HUES6 (cell line): ENCODE results near the gene MPG.
A peak's percentile ranks its signal among the peaks of the same experiment; 100 is the strongest.

Source experiments
- H3K27ac ChIP-seq: 2 replicates; pipeline ENCODE4 v1.7.0; 2013; ENCODE audit warnings: low read depth, mild to moderate bottlenecking, low read length, inconsistent platforms
- H3K27me3 ChIP-seq: 2 replicates; pipeline ENCODE4 v1.6.1; 2013; ENCODE audit warnings: low read length; ENCODE audit not compliant: control insufficient read depth, insufficient read depth
- H3K36me3 ChIP-seq: 2 replicates; pipeline ENCODE4 v1.6.1; 2013; ENCODE audit warnings: low read length; ENCODE audit not compliant: control insufficient read depth, insufficient read depth
- H3K4me1 ChIP-seq: 2 replicates; pipeline ENCODE4 v1.6.1; 2013; ENCODE audit warnings: low read length; ENCODE audit not compliant: control insufficient read depth, insufficient read depth
- H3K4me3 ChIP-seq: 2 replicates; pipeline ENCODE4 v1.5.1; 2013; ENCODE audit warnings: low read depth, low read length
- H3K9ac ChIP-seq: one replicate; pipeline ENCODE4 v1.6.1; 2013; ENCODE audit warnings: mild to moderate bottlenecking, low read length
- H3K9me3 ChIP-seq: 2 replicates; pipeline ENCODE4 v1.6.1; 2013; ENCODE audit warnings: low read depth, low read length; ENCODE audit not compliant: control insufficient read depth, insufficient read depth

Gene MPG

DNA sequence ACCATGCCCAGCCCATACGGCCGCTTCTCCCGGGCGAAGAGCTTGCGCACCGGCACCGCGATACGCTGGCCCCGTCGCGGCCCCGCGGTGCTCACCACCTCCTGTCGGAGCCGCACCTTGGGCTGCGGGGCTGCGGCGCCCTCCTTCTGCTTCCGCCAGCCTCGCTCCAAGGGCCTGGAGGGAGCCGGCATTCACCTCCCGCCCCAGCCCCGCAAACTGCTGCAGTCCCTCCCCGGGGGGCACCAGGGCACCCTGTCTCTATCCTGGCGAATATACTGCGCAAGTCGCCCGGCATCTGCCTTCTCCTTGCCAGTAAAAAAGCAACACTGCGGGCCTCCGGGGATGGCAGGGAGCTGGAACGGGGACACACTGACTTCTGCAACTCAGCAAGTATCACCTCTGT lies 16.1 kb upstream of the MPG start:
- Histone ChIP-seq H3K4me1 (peaks cover 10% of the 10 kb centered on the region; the same call in 1 of the 2 replicates), H3K27me3 (no peaks in the 10 kb centered on the region), H3K27ac (no peak overlapping the region), H3K9me3 (no peaks in the 10 kb centered on the region), H3K4me3 (no peak overlapping the region), H3K36me3 (peaks cover 81% of the 10 kb centered on the region), H3K9ac (no peak overlapping the region)

DNA sequence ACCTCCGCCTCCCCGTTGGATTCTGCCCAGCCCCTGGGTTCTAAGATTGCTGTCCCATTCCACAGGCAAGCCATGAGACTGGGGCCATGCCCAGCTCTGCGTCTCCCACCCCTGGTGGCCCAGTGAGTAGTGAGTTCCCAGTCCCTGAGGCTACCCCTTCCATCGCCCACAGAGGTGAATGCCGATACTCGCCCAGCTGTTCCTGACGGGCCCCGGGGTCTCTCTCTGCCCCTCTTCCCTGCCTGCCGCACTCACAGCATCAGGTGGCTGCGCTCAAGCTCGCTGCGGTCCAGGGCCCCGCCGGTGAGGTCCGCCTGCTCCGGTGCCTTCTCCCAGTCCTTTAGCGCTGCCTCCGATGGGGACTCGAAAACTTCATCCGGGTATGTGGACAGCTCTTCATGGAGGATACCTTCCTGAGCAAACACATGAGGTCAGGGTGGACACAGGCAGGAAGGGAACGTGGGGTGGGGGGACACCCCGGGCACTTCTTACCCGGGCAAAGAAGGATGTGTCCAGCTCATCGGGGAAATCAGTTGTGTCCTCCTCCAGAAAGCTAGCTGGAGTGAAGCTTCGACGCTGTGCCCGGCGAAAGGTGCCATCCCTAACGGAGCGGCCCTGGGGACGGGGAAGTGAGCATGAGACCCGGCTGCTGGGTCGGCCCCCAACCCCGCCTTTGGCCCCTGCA lies 15.6 kb upstream of the MPG start:
- no peaks in the 10 kb centered on the region for H3K9me3 ChIP-seq
- peaks cover 76% of the 10 kb centered on the region for H3K36me3 ChIP-seq
- H3K4me1 ChIP-seq: peaks cover 15% of the 10 kb centered on the region; the same call in 1 of the 2 replicates
- no peak overlapping the region for H3K9ac ChIP-seq
- H3K27ac ChIP-seq: no peak overlapping the region
- H3K4me3 ChIP-seq: no peak overlapping the region
- no peaks in the 10 kb centered on the region for H3K27me3 ChIP-seq

DNA sequence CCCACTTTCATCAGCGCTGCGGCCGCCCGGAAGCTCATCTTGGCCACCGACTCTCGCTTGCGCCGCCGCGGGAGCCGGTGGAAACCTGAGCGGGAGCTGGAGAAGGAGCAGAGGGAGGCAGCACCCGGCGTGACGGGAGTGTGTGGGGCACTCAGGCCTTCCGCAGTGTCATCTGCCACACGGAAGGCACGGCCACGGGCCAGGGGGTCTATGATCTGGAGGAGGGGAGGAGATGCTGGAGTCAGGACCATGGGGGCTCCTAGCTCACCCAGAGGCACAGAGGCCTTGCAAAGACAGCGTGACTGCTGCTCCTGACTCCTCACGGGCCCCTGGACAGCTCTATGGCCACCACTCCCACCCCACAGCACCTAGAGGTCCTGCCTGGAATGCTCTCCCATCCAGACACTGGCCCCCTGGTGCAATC lies 15.0 kb upstream of the MPG start:
- no peaks in the 10 kb centered on the region for H3K9me3 ChIP-seq
- H3K4me3 ChIP-seq: no peak overlapping the region
- peaks cover 70% of the 10 kb centered on the region for H3K36me3 ChIP-seq
- H3K27me3 ChIP-seq: no peaks in the 10 kb centered on the region
- no peak overlapping the region for H3K9ac ChIP-seq
- H3K27ac ChIP-seq: no peak overlapping the region
- peaks cover 20% of the 10 kb centered on the region; the same call in 1 of the 2 replicates for H3K4me1 ChIP-seq

DNA sequence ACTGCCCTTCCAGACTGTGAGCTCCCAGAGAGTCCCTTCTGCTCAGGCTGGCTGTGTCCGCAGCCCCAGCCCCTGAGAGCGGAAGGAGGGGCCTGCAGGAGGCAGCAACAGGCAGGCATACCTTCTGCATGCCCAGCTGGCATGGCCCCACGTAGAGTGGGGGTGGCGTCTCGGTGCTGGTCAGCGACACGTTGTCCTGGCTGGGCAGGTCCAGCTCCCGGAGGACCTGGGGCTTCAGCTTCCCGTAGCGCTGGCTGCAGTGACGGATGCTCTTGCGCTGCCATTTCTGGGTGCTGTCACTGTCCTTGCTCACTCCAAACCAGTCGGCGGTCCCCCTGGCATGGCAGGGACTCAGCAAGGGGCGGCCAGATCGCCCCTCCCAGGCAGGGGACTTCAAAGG lies 14.6 kb upstream of the MPG start:
- Histone ChIP-seq H3K36me3 (peaks cover 65% of the 10 kb centered on the region), H3K4me1 (peaks cover 24% of the 10 kb centered on the region; the same call in 1 of the 2 replicates), H3K4me3 (no peak overlapping the region), H3K9ac (no peak overlapping the region), H3K27ac (no peak overlapping the region), H3K27me3 (no peaks in the 10 kb centered on the region), H3K9me3 (no peaks in the 10 kb centered on the region)

DNA sequence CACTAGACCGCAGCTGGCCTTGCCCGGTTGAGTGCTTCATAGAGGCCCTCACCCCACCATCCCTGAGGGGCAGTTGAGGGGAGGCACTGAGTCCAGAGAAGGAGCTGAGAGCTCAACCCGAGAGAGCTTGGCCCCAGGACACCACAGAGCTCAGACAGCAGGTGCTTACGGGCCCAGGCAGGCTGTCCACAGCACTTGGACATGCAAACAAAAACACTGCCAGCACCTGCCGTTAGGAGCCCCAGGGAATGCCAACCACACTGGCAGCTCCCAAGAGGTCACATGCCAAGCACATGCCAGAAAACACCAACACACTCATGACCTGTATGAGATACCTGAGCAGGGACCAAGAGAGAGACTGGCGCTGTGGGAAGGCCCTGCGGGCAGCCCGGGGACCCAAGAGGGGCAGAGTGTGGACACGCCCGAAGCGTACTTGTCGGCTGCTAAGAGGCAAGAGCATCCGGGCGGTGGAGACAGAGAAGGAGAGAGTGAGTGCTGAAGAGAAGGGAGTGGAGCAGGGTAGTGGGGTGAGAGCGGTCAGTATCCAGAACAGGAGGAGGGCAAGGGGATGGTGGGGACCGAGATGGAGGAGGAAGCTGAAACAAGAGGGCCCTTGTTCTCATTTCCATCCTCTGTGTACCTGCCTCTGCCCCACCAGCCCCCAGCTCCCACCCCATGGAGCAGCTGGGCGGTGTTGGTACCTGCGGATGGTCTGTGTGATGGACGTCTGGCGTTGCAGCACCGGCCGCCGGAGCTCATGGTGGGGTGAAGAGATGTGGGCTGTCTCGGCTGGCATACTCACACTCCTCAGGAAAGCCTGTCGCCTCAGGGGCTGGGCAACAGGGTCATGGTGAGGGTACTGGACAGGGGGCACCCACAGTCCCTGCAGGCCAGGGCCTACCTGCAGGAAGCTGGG lies 13.8 kb upstream of the MPG start:
- Histone ChIP-seq H3K36me3 (peaks cover 57% of the 10 kb centered on the region), H3K27ac (no peak overlapping the region), H3K9ac (no peak overlapping the region), H3K27me3 (no peaks in the 10 kb centered on the region), H3K4me3 (no peak overlapping the region), H3K9me3 (no peaks in the 10 kb centered on the region), H3K4me1 (peaks cover 32% of the 10 kb centered on the region; the same call in 1 of the 2 replicates)

DNA sequence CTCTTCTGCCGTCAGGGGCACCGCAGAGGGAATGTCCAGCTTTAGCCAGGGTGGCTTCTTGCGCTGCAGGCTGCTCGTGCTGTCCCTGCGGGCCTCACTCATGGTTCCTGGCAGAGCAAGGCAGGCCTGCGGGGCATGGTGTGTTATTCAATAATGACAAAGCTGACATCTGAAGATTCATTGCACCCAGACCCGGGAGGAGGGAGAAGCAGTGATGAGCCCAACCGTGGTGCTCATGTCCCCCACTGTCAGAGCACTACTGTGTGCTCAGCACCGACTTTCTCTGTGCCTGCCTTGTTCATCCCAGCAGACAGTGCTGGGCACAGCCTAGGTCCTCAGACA lies 13.1 kb upstream of the MPG start:
- no peak overlapping the region for H3K27ac ChIP-seq
- no peaks in the 10 kb centered on the region for H3K9me3 ChIP-seq
- H3K9ac ChIP-seq: no peak overlapping the region
- H3K4me1 ChIP-seq: peaks cover 38% of the 10 kb centered on the region; the same call in 1 of the 2 replicates
- H3K4me3 ChIP-seq: no peak overlapping the region
- H3K27me3 ChIP-seq: no peaks in the 10 kb centered on the region
- H3K36me3 ChIP-seq: peaks cover 51% of the 10 kb centered on the region

DNA sequence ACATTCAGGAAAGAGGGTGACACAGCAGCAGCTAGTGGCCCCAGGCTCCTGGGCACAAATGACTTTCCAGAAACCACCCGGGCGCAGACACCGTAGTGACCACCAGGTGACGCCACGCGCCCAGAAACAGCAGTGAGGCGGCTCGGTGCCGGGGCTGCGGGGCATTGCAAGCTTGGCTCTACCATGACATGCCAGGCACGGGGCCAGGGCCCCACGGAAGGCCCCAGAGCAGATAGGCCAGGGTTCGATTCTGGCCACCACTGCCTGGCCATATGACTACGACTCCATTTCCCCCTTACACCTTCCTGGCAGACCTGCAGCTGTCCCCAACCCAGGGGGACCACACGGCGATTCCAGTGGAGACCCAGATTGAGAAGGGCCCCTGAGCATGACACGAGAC lies 12.3 kb upstream of the MPG start:
- no peaks in the 10 kb centered on the region for H3K9me3 ChIP-seq
- H3K27ac ChIP-seq: no peak overlapping the region
- no peak overlapping the region for H3K9ac ChIP-seq
- H3K4me1 ChIP-seq: peaks cover 46% of the 10 kb centered on the region; the same call in 1 of the 2 replicates
- H3K27me3 ChIP-seq: no peaks in the 10 kb centered on the region
- no peak overlapping the region for H3K4me3 ChIP-seq
- peaks cover 42% of the 10 kb centered on the region for H3K36me3 ChIP-seq

DNA sequence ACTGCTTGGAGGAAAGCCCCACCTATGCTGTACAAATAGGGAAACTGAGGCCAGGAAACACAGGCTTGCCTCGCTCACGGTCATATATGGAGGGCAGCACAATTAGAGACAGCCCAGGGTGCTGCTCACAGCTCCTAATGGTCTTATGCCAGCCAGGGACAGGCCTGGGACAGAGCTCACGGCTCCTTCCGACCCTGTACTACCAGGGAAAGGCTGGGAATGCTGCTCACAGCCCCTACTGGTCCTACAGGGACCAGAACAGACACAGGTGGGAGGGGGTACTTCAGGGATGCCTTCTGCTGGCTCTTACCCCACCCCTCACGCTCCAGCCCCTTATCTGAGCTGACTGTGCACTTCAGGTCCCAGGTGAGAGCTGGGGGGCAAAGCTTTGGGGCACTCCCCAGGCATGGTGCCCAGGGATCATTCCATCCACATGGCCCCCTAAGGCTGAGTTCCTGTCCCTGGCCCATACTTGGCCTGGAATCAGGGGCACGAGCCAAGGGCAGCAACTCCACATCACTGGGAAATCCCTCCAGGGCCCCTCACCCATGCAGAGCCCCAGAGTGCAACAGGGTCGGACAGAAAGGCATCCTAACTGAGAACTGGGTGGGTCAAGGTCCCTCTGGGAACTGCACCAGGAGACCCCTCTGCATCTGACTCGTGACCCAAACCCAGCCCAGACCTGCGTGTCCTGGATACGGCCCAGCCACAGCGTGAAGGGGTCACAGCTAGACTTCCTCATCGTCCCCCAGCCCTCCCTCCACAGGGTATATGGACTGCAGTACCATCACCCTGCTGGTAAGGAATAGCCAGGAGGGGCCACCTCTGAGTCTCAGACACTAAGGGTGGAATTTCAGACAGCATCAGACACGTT lies 11.5 kb upstream of the MPG start:
- H3K4me3 ChIP-seq: no peak overlapping the region
- peaks cover 53% of the 10 kb centered on the region for H3K4me1 ChIP-seq
- peak overlapping the region; percentile 21 for H3K9ac ChIP-seq
- no peaks in the 10 kb centered on the region for H3K9me3 ChIP-seq
- peaks cover 36% of the 10 kb centered on the region for H3K36me3 ChIP-seq
- H3K27ac ChIP-seq: no peak overlapping the region
- no peaks in the 10 kb centered on the region for H3K27me3 ChIP-seq

DNA sequence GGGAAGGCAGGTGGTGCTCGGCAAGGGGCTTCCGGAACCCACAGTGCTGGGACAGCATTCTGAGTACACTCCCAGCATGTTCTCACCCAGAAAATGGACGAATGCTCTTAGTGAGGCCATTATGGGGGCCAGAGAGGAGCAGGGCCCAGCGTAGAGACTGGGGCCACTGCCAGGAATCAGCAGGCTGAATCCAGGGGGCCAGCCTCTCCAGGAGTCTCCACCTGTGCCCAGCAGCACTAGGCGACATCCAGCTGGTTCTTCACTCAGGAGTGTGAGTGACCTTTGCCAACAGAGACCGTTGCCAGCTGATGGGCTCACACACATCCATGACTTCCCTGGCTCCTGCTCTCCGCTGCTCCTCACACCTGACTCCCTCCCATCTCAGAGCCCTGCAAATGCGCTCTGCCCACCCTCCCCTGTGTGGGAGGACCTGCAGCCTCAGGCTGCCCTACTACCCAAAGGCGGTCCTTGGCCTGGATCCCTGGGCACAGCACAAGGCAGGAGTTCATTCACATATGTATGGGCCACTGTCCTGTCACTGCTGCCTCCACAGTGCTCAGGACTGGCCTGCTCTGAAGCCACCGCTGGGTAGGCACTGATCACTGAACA lies 10.7 kb upstream of the MPG start:
- Histone ChIP-seq H3K27me3 (no peaks in the 10 kb centered on the region), H3K4me1 (peaks cover 53% of the 10 kb centered on the region), H3K36me3 (peaks cover 28% of the 10 kb centered on the region), H3K9me3 (no peaks in the 10 kb centered on the region), H3K9ac (peak overlapping the region; percentile 21), H3K4me3 (no peak overlapping the region), H3K27ac (no peak overlapping the region; the same call in 1 of the 2 replicates)
